Lung (tissue), 12 donors: ENCODE measurements around the gene DHRS13. TPM values are rescaled to one million over a fixed set of nuclear protein-coding genes. Genes with fewer than 3 reads are reported as not detected.

Experiments used
- ATAC-seq: fragments of 200-7000 bp; cut with Tn5 transposase; one replicate; pipeline ENCODE4 v1.9.1; 2020; ENCODE audit warnings: moderate number of reproducible peaks; ENCODE audit not compliant: insufficient read depth, low FRiP score
- DNase-seq, 3 donors: peaks; one replicate each; pipeline ENCODE4 v3.0.0-alpha.2; 2013 to 2017
- H3K27ac ChIP-seq, 2 donors: one replicate each; pipeline ENCODE4 v1.5.1; 2013; ENCODE audit warnings: mild to moderate bottlenecking in 2 of 2, moderate library complexity in 2 of 2, control low read depth in 1 of 2, inconsistent platforms in 1 of 2, low read depth in 1 of 2, low read length in 1 of 2
- H3K27me3 ChIP-seq, 3 donors: one replicate each; pipeline ENCODE4 v1.5.1; 2013; ENCODE audit warnings: low read length in 2 of 3; ENCODE audit not compliant: control insufficient read depth in 3 of 3, insufficient read depth in 3 of 3
- H3K36me3 ChIP-seq, 4 donors: one replicate each; pipeline ENCODE4 v1.5.1; 2013; ENCODE audit warnings: low read length in 4 of 4, mild to moderate bottlenecking in 1 of 4, moderate library complexity in 1 of 4; ENCODE audit not compliant: control insufficient read depth in 4 of 4, insufficient read depth in 4 of 4
- H3K4me1 ChIP-seq, 5 donors: one replicate each; pipeline ENCODE4 v1.5.1; 2013; ENCODE audit warnings: low read length in 5 of 5, mild to moderate bottlenecking in 2 of 5, moderate library complexity in 1 of 5; ENCODE audit not compliant: control insufficient read depth in 5 of 5, insufficient read depth in 5 of 5
- H3K4me3 ChIP-seq: one replicate; pipeline ENCODE4 v1.5.1; 2013; ENCODE audit warnings: mild to moderate bottlenecking, control low read depth, moderate library complexity
- H3K9ac ChIP-seq, 2 donors: one replicate each; pipeline ENCODE4 v1.5.1; 2013; ENCODE audit warnings: low read length in 2 of 2, control low read depth in 1 of 2; ENCODE audit not compliant: insufficient read depth in 1 of 2
- H3K9me3 ChIP-seq, 4 donors: one replicate each; pipeline ENCODE4 v1.5.1; 2013; ENCODE audit warnings: low read length in 3 of 4, mild to moderate bottlenecking in 1 of 4, moderate library complexity in 1 of 4; ENCODE audit not compliant: control insufficient read depth in 4 of 4, insufficient read depth in 3 of 4
- CTCF ChIP-seq: IDR thresholded peaks from 2 replicates; pipeline ENCODE4 v1.5.1; 2012; ENCODE audit warnings: mild to moderate bottlenecking; ENCODE audit errors: control extremely low read depth, extremely low read depth
- WGBS, 2 donors: extraction: QIAGEN DNeasy Blood & Tissue Kit; methylation state at CpG; one replicate each; pipeline ENCODE4 v1.1.7; 2013; 5-methylcytosine and 5-hydroxymethylcytosine counted together
- polyA plus RNA-seq, 2 donors: library from polyadenylated mRNA; stranded (reverse); fragments of 200-250 nt; gene quantifications; one replicate each; pipeline ENCODE4 v1.2.1, GENCODE V29; 2013
- total RNA-seq, 2 donors: library from RNA; depleted of rRNA in 1 of 2; stranded (reverse); fragments of >200 nt in 1 of 2; gene quantifications; one replicate each; pipeline ENCODE4 v1.2.1, GENCODE V29; 2014 to 2021
- donor health status: control.
- donor health status: control.
- donor health status: Bipolar disorder and iron deficiency.
- donor health status: healthy.
- donor health status: DM: yes; HTN: yes; CAD: no.

The DHRS13 gene
- total and polyA plus RNA-seq, 4 donors, result 10.5 to 29.9 (median 17.4) TPM

DNA sequence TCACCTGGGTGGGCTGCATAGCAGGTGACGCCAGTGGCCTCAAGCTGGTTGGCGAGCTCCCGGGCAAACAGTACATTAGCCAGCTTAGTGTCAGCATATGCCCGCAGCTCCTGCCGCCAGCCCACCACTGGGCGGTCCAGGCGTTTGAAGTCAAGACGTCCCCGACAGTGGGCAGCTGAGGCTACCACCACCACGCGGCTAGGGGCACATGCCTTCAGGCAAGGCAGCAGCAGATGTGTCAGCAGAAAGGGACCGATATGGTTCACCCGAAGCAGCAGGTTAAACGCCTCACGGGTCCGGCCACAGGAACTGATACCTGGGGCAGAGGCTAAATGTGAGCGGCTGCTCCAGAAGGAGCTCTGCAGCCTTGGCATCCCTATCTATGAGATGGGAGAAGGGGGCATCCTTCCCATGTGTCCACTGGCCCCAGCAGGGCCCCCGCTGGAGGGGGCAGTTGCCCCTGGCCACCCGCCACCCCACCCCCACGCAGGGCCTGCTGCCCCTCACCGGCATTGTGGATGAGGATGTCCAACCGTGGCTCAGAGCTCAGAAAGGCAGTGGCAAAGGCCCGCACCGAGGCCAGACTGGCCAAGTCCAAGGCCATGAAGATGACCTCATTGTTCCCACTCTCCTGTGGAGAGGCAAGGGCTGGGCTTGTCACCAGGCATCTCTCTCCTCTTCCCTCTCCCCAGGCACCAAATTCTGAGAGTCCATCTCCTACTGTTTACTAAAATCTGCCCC is 1.7 kb downstream of the DHRS13 start:
- no peaks in the 10 kb centered on the region for H3K9me3 ChIP-seq
- no peaks in the 10 kb centered on the region for H3K27me3 ChIP-seq
- DNase-seq, result no peak
- WGBS, 2 donors, result 96 to 99% methylated on average over 24 of the region's 24 CpGs
- H3K9ac ChIP-seq, result no peak overlapping the region
- H3K4me3 ChIP-seq, result no peak overlapping the region
- ATAC-seq, result no peak
- no peak for TF ChIP-seq CTCF
- H3K4me1 ChIP-seq, result peaks cover 0 to 19% (median 10%) of the 10 kb centered on the region in 5 donors
- H3K27ac ChIP-seq, result no peak overlapping the region
- H3K36me3 ChIP-seq, result peaks cover 0 to 3% (median under 1%) of the 10 kb centered on the region in 4 donors

DNA sequence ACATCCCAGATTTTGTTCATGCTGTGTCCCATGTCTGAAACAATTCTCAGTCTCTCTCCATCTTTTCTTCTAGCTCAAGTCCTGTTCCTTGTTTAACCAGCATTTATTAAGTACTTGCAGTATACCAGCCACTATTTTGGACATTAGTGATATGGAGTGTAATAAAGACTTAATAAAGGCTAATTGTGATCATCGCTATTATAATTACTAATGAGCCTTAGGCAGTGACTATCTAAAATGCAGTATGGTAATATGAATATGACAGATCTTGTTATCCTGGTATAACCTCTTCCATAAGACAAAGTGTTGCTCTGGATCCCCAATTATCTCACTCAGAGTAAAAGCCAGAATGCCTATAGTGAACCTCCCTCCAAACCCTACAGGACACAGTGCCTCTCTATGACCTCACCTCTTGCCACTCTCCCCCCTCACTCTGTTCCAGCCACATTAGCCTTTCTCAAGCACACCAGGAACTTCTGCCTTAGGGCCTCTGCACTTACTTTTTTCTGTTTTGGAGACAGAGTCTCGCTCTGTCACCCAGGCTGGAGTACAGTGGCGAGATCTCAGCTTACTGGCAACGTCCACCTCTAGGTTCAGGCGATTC is 3.6 kb downstream of the DHRS13 start:
- peaks cover 0 to 16% (median 10%) of the 10 kb centered on the region in 5 donors for H3K4me1 ChIP-seq
- no peaks in the 10 kb centered on the region for H3K9me3 ChIP-seq
- TF ChIP-seq CTCF, result no peak
- H3K36me3 ChIP-seq, result peaks cover 0 to 2% (median under 1%) of the 10 kb centered on the region in 4 donors
- no peak overlapping the region for H3K9ac ChIP-seq
- no peak for DNase-seq
- 94 to 96% methylated on average over 5 of the region's 5 CpGs for WGBS, 2 donors
- H3K4me3 ChIP-seq, result no peak overlapping the region
- no peak for ATAC-seq
- H3K27me3 ChIP-seq, result no peaks in the 10 kb centered on the region
- no peak overlapping the region for H3K27ac ChIP-seq

- 89 to 92% methylated on average over 12 of the region's 12 CpGs for WGBS, 2 donors
- Histone ChIP-seq H3K9ac (no peak overlapping the region), H3K9me3 (no peaks in the 10 kb centered on the region), H3K4me3 (no peak overlapping the region), H3K36me3 (peaks cover 0 to 2% (median under 1%) of the 10 kb centered on the region in 4 donors), H3K4me1 (peaks cover 0 to 16% (median 10%) of the 10 kb centered on the region in 5 donors), H3K27me3 (no peaks in the 10 kb centered on the region), H3K27ac (peak overlapping the region in 1 of 2 donors; percentile 94)
- ATAC-seq (no peak), DNase-seq (no peak)
- TF ChIP-seq CTCF, result no peak
Observed at GRCh38 chr17:28898527-28898955, 4.3 kb downstream of the DHRS13 start.
